KOPT-K1 (cell line): ENCODE data around the gene ADRM1.

ENCODE experiments used
- H3K27ac ChIP-seq: fragments of 200-600 bp; sonication (generic); 2 replicates; pipeline ENCODE4 v1.5.1; 2016; ENCODE audit warnings: antibody characterized with exemption, mild to moderate bottlenecking, low read depth, low read length; ENCODE audit not compliant: poor library complexity, severe bottlenecking
- H3K36me3 ChIP-seq: fragments of 200-600 bp; sonication (generic); 2 replicates; pipeline ENCODE4 v1.5.1; 2017; ENCODE audit warnings: antibody characterized with exemption, mild to moderate bottlenecking, low read length, moderate library complexity; ENCODE audit not compliant: insufficient read depth
- H3K9me3 ChIP-seq: fragments of 200-600 bp; sonication (generic); 2 replicates; pipeline ENCODE4 v1.5.1; 2017; ENCODE audit warnings: antibody characterized with exemption, low read length, mild to moderate bottlenecking; ENCODE audit not compliant: insufficient read depth, poor library complexity, severe bottlenecking

ADRM1 gene

DNA sequence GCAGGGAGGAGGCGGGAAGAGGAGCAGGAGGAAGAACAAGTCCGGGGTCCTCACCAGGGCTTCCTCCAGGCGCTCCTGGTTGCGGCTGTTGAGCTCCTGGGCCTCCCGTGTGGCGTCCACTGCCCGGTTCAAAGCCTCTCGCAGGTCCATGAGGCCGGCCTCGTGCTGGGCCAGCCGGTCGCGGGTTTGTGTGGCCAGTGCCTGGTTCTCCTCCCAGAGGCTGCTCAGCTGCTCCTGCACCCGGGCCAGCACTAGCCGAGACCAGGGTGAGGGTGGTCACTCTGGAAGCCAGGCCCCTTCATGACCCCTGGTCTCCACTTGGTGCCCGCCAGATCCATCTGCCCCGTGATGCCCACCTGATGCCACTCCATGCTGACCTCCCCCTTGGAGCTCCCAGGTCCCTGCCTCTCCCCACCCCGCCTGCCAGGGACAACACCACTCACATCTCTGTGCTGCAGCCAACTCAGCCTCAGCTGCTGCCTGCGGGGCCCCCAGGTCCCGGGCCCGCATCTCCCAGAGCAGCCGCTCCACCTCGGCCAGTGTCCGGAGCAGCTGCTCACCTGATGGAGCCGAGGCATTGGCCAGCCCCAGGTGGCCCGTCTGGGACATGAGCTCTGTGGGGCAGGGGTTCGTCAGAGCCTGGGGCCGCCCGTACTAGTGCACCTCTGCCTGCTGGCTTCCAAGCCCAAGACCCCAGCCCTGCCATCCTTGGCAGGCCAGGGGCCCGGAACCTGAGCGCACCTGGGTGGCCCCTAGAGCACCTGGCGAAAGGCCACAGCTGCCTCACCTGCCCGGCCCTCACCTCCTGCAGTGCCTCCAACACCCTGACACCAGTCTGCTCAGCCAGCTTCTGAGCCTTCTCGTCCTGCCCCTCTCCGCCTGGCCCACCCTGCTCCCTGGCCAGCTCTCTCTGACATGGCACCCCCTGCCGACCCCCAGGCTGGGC, 15.9 kb downstream of the ADRM1 start:
- Histone ChIP-seq H3K36me3 (no peaks in the 10 kb centered on the region), H3K27ac (no peak overlapping the region), H3K9me3 (no peaks in the 10 kb centered on the region)

- no peaks in the 10 kb centered on the region for H3K36me3 ChIP-seq
- H3K27ac ChIP-seq, result no peak overlapping the region
- no peaks in the 10 kb centered on the region for H3K9me3 ChIP-seq
Observed at GRCh38 chr20:62319346-62319909, 16.6 kb downstream of the ADRM1 start.

DNA sequence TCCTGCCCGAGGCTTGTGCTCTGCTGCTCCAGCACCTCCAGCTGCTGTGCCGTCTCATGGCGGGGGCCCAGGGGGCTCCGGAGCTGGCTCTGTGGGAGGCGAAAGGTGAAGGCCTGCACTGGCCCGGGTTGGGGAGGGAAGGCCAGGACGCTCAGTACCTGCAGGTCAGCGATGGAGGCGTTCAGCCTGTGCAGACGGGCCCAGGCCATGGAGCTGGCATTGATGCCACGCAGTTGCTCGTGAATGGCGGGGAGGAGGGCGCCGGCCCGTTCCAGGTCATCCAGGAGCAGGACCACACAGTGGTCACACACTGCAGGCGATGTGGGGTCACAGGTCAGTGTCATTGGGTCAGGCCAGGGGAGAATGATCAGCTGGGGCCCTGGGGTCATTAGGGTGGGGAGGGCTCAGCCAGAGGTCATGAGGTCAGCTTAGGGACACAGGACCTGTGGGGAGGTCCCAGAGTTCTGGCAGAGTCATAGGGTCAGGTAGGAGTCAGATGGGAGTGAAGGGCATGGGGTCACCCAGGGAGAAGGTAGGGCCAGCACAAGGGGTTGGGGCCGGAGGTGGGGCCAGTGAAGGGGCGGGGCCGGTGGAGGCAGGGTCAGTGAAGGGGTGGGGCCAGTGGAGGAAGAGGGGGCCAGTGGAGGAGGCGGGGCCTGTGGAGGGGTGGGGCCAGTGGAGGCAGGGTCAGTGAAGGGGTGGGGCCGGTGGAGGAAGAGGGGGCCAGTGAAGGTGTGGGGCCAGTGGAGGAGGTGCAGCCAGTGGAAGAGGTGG, 18.0 kb downstream of the ADRM1 start:
- Histone ChIP-seq H3K36me3 (no peaks in the 10 kb centered on the region), H3K9me3 (no peaks in the 10 kb centered on the region), H3K27ac (no peak overlapping the region)

DNA sequence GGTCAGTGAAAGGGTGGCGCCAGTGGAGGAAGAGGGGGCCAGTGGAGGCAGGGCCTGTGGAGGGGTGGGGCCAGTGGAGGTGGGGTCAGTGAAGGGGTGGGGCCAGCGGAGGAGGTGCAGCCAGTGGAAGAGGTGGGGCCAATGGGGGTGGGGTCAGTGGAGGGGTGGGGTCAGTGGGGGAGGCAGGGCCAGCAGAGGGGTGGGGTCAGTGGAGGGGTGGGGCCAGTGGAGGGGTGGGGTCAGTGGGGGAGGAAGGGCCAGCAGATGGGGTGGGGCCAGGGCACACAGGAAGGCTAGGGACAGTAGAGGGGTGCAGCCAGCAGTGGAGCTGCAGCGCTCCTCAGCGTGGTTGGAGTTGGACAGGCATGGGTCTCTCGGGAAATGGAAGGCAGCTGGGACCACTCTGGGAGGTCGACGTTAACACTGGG, 18.7 kb downstream of the ADRM1 start:
- H3K27ac ChIP-seq, result no peak overlapping the region
- no peaks in the 10 kb centered on the region for H3K9me3 ChIP-seq

DNA sequence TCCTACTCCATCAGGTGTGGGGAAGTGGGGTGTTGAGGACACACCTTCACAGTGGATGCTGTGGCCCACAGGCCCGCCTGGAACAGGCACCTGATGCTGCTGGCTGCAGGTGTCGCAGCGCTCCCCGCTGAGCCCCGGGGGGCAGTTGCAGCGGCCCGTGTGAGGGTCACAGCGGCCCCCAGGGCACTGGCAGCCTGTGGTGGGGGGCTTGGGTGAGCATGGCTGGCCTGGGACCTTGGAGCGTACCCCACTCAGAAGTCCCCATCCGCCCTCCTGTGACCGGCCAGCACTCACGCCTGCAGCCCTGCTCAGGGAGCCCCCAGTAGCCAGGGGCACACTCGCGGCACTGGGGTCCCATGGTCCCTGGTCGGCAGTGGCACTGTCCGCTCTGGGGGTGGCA, 19.2 kb downstream of the ADRM1 start:
- Histone ChIP-seq H3K27ac (no peak overlapping the region), H3K36me3 (no peaks in the 10 kb centered on the region), H3K9me3 (no peaks in the 10 kb centered on the region)

More for the DNA sequence above, 18.7 kb downstream of the ADRM1 start:
- H3K36me3 ChIP-seq, result no peaks in the 10 kb centered on the region

DNA sequence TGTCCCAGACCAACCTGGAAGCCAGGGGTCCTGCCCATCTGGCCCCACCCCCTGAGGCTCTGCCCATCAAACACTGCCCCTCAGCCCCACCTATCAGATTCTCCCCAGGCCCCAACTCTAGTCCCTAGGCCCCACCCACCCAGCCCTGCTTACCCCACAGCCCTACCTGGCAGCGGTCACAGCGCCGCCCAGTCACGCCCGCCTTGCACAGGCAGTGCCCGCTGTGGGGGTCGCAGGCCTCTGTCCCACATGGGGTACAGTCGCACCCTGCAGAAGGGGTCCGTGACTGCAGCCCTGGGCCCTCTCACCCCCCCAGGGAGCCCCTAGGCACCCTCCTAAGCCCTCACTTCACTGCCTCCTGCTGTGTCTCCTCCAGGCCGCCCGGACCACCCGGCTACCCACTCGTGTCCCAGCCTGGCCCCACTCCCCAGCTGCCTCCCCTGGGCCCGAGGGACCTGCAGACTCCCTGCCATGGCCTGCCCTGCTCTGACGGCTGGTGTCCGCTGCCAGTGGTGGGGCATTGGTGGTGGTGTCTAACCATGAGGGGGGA, 19.8 kb downstream of the ADRM1 start:
- H3K9me3 ChIP-seq, result no peaks in the 10 kb centered on the region
- no peak overlapping the region for H3K27ac ChIP-seq
- no peaks in the 10 kb centered on the region for H3K36me3 ChIP-seq

- H3K27ac ChIP-seq, result no peak overlapping the region
- no peaks in the 10 kb centered on the region for H3K9me3 ChIP-seq
- no peaks in the 10 kb centered on the region for H3K36me3 ChIP-seq
Observed at GRCh38 chr20:62323146-62323979, 20.6 kb downstream of the ADRM1 start.

DNA sequence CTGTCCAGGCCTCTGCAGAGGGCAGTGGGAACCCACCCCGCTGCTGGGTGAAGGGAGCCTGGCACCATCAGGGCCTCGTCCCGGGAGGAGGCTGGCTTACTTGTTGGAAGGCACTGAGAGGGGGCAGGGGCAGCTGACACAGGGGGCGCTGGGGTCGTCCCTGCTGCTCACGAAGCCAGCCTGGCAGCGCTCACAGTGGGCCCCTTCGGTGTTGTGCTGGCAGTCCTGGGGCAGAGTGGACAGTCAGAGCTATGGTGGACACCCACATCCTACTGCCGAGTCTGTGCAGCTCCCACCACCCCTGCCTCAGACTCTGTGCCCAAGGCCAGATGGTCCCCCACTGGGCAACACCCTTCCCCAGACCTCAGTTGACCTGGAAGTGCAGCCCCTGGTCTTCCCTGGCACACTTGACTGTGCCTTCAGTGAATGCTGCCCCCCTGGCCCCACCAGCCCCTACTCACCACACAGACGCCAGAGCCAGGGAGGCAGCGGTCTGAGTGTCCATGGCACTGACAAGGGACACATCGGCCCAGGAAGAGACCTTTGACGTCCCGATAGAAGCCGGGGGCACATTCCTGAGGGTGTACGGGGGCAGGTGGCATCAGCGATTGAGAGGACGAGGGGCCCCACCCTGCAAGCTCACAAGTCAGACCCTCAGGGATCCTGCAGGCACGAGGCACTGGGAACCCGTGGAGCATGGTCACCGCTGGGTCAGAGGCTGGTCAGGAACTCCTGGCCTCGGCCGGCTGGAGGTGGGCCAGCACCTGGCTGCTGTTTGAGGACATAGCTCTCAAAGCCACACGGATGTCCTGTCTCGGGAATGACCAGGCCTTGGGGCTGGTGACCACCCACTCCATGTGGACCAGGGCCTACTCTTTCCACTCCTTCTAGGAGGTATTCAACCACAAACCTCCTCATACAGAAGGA, 21.4 kb downstream of the ADRM1 start:
- no peaks in the 10 kb centered on the region for H3K9me3 ChIP-seq
- H3K27ac ChIP-seq, result no peak overlapping the region
- H3K36me3 ChIP-seq, result no peaks in the 10 kb centered on the region

DNA sequence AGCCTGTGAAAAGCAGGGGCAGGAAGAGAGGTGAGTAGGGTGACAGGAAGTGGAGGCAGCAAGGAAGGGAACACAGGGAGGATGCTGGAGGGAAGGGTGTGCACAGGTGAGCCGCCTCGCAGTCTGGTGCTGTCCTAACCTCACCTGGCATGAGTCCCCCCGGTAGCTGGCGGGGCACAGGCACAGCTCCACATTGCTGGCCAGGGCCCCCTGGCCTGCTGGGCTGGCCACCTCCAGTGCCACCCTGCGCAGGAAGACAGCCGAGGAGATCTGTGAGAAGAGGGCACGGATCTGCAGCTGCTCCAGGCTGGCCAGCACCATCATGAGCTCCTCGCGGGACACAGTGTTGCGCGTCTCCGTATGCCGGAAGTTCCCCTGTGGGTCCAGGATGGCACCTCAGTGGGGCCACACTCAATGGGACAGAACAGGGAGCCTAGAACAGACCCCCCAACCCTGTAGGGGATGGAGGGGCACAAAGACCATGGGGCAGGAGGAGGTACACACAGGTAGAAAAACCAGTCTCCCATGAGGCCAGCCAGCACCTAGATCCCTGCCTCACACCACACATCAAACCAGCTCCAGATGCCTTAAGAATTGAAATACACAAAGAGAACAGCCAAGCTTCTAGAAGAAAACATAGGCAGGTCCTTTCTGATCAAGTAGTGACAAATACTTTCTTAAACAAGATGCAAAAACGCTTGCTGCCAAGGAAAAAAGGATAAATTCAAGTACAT, 22.5 kb downstream of the ADRM1 start:
- Histone ChIP-seq H3K36me3 (no peaks in the 10 kb centered on the region), H3K27ac (no peak overlapping the region), H3K9me3 (no peaks in the 10 kb centered on the region)

DNA sequence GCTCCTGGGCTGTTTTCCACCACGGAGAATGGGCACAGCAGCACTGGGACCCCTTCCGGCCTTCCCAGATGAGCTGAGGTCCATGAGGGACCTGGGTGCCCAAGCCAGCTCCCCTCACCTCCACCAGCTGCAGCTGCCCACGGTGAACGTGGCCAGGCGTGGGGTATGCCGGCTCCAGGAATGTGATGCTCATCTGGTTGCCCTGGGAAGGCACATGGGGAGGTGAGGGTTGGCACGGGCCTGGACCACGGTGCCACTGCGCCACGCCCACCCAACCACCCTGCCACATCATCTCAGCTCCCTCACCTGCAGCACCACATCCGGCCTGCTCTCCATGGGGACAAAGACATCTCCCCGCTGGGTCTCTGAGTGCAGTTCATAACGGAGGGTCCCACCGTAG, 23.8 kb downstream of the ADRM1 start:
- H3K36me3 ChIP-seq, result no peaks in the 10 kb centered on the region

GRCh38 chr20:62326959-62327725, 24.3 kb downstream of the ADRM1 start:
- Histone ChIP-seq H3K9me3 (no peaks in the 10 kb centered on the region), H3K36me3 (no peaks in the 10 kb centered on the region), H3K27ac (no peak overlapping the region)

More for the DNA sequence above, 23.8 kb downstream of the ADRM1 start:
- Histone ChIP-seq H3K9me3 (no peaks in the 10 kb centered on the region), H3K27ac (no peak overlapping the region)

DNA sequence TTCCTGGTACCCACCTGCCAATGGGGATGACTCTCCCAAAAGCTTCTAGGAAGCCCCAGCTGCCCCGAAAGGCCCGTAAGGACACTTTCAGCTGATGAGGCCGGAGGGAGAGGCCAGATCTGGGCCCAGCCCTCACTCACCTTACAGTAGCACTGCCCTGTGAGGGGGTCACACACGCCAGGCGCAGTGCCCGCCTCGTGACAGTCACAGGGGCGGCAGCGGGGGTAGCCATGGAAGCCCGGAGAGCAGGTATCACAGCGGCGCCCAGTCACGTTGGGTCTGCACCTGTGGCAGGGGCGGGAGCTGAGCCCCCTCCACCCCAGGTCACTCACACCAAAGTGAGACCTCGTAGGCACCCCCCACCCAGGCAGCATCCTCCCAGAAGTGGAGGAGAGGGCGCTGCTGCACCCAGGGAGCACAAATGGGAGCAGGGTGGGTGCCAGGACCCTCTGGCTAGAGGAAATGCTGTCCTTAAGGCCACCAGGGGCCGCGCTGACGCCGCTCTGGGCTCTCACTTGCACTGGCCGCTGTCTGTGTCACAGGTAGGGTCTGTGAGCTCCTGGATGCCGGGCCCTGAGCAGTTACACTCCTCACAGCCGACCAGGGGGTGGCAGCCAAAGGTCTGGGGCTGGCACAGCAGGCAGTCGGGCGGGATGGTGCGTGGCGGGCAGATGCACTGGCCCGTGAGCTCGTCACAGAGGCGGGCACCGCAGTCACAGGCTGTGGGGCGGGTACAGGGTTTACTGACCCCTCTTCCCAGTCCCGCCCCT, 25.1 kb downstream of the ADRM1 start:
- no peak overlapping the region for H3K27ac ChIP-seq
- H3K9me3 ChIP-seq, result no peaks in the 10 kb centered on the region
- no peaks in the 10 kb centered on the region for H3K36me3 ChIP-seq
